Measurements from ENCODE around the gene HAGH.

HAGH gene

GRCh38 chr16:1863681-1864460 is 37.2 kb upstream of the HAGH start:
- H3K4me3 ChIP-seq (ENCODE audit: low read length): no peak overlapping the region
- DNase-seq (ENCODE audit: low read depth): no peak
- TF ChIP-seq, protein P1, sequence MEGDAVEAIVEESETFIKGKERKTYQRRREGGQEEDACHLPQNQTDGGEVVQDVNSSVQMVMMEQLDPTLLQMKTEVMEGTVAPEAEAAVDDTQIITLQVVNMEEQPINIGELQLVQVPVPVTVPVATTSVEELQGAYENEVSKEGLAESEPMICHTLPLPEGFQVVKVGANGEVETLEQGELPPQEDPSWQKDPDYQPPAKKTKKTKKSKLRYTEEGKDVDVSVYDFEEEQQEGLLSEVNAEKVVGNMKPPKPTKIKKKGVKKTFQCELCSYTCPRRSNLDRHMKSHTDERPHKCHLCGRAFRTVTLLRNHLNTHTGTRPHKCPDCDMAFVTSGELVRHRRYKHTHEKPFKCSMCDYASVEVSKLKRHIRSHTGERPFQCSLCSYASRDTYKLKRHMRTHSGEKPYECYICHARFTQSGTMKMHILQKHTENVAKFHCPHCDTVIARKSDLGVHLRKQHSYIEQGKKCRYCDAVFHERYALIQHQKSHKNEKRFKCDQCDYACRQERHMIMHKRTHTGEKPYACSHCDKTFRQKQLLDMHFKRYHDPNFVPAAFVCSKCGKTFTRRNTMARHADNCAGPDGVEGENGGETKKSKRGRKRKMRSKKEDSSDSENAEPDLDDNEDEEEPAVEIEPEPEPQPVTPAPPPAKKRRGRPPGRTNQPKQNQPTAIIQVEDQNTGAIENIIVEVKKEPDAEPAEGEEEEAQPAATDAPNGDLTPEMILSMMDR (conservative IDR thresholded peaks at IDR 0.05; ENCODE audit: low read depth, low read length): peak; percentile 44

DNA sequence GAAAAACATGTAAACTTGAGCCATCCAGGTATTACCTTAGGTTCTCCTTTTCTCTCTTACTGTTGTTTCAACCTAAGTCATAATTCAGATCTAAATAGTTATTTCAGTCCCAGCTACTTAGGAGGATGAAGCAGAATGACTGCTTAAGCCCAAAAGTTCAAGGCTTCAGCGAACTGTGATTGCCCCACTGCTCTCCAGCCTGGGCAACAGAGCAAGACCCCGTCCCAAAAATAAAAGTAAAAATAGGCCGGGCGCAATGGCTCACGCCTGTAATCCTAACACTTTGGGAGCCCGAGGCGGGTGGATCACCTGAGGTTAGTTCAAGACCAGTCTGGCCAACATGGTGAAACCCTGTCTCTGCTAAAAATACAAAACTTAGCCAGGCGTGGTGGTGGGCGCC is 35.8 kb upstream of the HAGH start:
- TF ChIP-seq, protein P1 (conservative IDR thresholded peaks at IDR 0.05; ENCODE audit: low read depth, low read length): no peak
- no peak for DNase-seq (ENCODE audit: low read depth)
- H3K4me3 ChIP-seq (ENCODE audit: low read length): no peak overlapping the region

DNA sequence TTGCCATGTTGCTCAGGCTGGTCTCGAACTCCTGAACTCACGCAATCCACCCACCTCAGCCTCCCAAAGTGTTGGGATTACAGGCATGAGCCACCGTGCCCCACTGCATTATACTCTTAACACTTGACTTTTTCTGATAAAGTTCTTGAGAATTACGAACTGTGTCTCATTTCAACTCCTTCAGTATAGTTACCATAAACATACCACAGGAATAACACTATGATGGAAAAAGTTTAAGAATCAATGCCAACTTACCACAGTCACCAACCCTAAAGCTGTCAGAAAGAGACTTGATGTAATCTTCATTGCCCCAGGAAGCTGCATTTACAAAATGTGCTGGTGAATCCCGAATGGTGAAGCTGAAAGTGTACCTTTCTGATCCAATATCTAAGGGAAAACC is 35.1 kb upstream of the HAGH start:
- no peak overlapping the region for H3K4me3 ChIP-seq (ENCODE audit: low read length)
- no peak for DNase-seq (ENCODE audit: low read depth)
- TF ChIP-seq, protein P1 (conservative IDR thresholded peaks at IDR 0.05; ENCODE audit: low read depth, low read length): no peak

GRCh38 chr16:1859650-1860049 is 33.0 kb upstream of the HAGH start:
- no peak overlapping the region for H3K4me3 ChIP-seq (ENCODE audit: low read length)
- no peak for DNase-seq (ENCODE audit: low read depth)
- TF ChIP-seq, protein P1 (conservative IDR thresholded peaks at IDR 0.05; ENCODE audit: low read depth, low read length): no peak

DNA sequence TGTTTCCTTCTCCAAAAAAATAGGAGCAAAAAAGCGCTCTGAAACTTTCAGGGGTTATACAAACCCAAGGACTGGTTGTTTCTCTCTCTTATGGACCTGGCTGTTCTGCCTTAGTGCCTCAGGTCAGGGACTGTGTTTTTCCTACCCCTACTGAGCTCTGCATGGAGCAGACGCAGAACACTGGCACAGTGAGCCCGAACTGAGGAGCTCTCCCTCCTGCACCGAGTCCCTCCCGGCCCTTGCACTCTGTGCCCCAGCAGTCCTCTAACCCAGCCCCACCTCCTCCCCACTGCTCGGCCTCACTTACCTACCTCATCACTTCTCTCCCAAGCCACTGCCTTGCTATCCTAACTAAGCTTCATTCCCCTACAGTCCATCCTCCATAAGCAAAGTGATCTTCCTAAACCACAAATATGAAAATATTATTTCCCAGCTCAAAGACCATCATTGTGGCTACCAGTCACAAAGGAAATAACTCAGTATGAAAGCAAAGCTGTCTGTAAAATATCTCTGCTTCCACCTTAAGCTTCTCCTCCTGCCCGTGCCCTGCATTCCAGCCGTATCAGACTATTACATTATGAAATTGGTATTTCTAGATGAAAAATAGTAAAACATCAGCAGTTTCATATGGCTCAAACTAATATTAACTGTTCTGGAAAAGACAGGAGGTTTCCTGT is 31.7 kb upstream of the HAGH start:
- no peak overlapping the region for H3K4me3 ChIP-seq (ENCODE audit: low read length)
- TF ChIP-seq, protein P1 (conservative IDR thresholded peaks at IDR 0.05; ENCODE audit: low read depth, low read length): no peak
- no peak for DNase-seq (ENCODE audit: low read depth)

DNA sequence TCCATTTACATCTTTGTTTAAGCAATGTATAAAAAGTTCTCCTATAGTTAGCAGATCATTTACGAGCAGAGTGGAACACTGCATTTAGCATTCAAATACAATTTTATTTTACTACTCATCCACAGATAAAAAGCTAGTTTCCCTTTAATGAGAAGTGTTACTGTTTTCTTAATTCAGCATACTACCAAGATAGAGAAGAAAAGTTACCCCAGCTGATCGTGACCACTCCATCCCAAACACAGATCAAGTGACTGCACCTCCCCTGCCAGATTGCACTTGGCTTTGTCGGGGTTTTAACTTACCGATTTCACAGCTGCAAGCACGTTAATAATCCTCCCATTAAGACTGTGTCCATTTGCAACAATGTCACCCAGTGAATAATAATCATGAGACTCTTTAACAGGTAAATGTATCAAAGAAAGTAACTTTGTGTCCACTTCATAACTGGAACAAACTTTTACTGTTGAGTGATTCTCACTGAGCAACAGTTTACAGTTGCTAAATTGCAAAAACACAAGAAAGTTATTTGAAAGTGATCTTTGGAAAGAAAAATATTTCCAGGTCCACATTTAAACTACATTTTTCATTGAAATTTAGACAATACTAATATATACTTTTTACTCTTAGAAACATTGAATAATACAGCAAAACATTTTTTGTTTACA is 30.9 kb upstream of the HAGH start:
- no peak overlapping the region for H3K4me3 ChIP-seq (ENCODE audit: low read length)

More for the DNA sequence above, 30.9 kb upstream of the HAGH start:
- DNase-seq (ENCODE audit: low read depth): no peak
- TF ChIP-seq, protein P1 (conservative IDR thresholded peaks at IDR 0.05; ENCODE audit: low read depth, low read length): no peak

Measured in retinal pigment epithelial cell (primary cell).